ENCODE results near the gene CMIP.

CMIP gene

GRCh38 chr16:81731649-81732048, 287.0 kb downstream of the CMIP start:
- H3K27me3 ChIP-seq (replicated peaks), result no peaks in the 10 kb centered on the region
- in situ Hi-C loops (cut with HindIII; ENCODE audit: low pct_ligation_motif_present, low sequenced_read_pairs), result loop anchor here (25.0 kb wide), 1 partner anchor 369 kb away; no protein-coding TSS in a partner anchor
- no peak for TF ChIP-seq CTCF (IDR thresholded peaks at IDR 0.05; ENCODE audit: low read depth, low read length, missing control alignments)
- DNase-seq, result no peak
- H3K36me3 ChIP-seq (replicated peaks), result no peaks in the 10 kb centered on the region
- H3K27ac ChIP-seq, result no peak overlapping the region
- no peak overlapping the region for H3K4me3 ChIP-seq (ENCODE audit: low read depth, low read length)

- Histone ChIP-seq H3K36me3 (replicated peaks) (no peaks in the 10 kb centered on the region), H3K27me3 (replicated peaks) (no peaks in the 10 kb centered on the region), H3K4me3 (ENCODE audit: low read depth, low read length) (no peak overlapping the region), H3K27ac (no peak overlapping the region)
- DNase-seq, result no peak
- in situ Hi-C loops (cut with HindIII; ENCODE audit: low pct_ligation_motif_present, low sequenced_read_pairs), result loop anchor here (25.0 kb wide), 1 partner anchor 370 kb away; no protein-coding TSS in a partner anchor
- TF ChIP-seq CTCF (IDR thresholded peaks at IDR 0.05; ENCODE audit: low read depth, low read length, missing control alignments), result peak; percentile 20
Observed at GRCh38 chr16:81732699-81733098, 288.1 kb downstream of the CMIP start.

- no peak overlapping the region for H3K27ac ChIP-seq
- no peak for DNase-seq
- H3K27me3 ChIP-seq (replicated peaks), result no peaks in the 10 kb centered on the region
- TF ChIP-seq CTCF (IDR thresholded peaks at IDR 0.05; ENCODE audit: low read depth, low read length, missing control alignments), result no peak
- H3K36me3 ChIP-seq (replicated peaks), result no peaks in the 10 kb centered on the region
- H3K4me3 ChIP-seq (ENCODE audit: low read depth, low read length), result no peak overlapping the region
- in situ Hi-C loops (cut with HindIII; ENCODE audit: low pct_ligation_motif_present, low sequenced_read_pairs), result loop anchor here (25.0 kb wide), 1 partner anchor 371 kb away; no protein-coding TSS in a partner anchor
Observed at GRCh38 chr16:81733295-81733694, 288.7 kb downstream of the CMIP start.

GRCh38 chr16:81734632-81735434, 290.2 kb downstream of the CMIP start:
- Histone ChIP-seq H3K27ac (no peak overlapping the region), H3K27me3 (replicated peaks) (no peaks in the 10 kb centered on the region), H3K4me3 (ENCODE audit: low read depth, low read length) (no peak overlapping the region), H3K36me3 (replicated peaks) (no peaks in the 10 kb centered on the region)
- in situ Hi-C loops (cut with HindIII; ENCODE audit: low pct_ligation_motif_present, low sequenced_read_pairs), result loop anchor here (25.0 kb wide), 1 partner anchor 373 kb away; no protein-coding TSS in a partner anchor
- no peak for DNase-seq
- TF ChIP-seq CTCF (IDR thresholded peaks at IDR 0.05; ENCODE audit: low read depth, low read length, missing control alignments), result no peak

- in situ Hi-C loops (cut with HindIII; ENCODE audit: low pct_ligation_motif_present, low sequenced_read_pairs), result loop anchor here (25.0 kb wide), 1 partner anchor 376 kb away; no protein-coding TSS in a partner anchor
- no peaks in the 10 kb centered on the region for H3K27me3 ChIP-seq (replicated peaks)
- H3K4me3 ChIP-seq (ENCODE audit: low read depth, low read length), result peak overlapping the region; percentile 24
- peak; percentile 85 for TF ChIP-seq CTCF (IDR thresholded peaks at IDR 0.05; ENCODE audit: low read depth, low read length, missing control alignments)
- no peaks in the 10 kb centered on the region for H3K36me3 ChIP-seq (replicated peaks)
- H3K27ac ChIP-seq, result no peak overlapping the region
- DNase-seq, result peak; percentile 62
Observed at GRCh38 chr16:81737885-81738536, 293.4 kb downstream of the CMIP start.
